Keratinocyte (primary cell): Measurements from ENCODE around the gene MRPS7. TPM values are rescaled to one million over a fixed set of nuclear protein-coding genes. Genes with fewer than 3 reads are reported as not detected.

Source experiments
- DNase-seq: peaks from one replicate; pipeline ENCODE4 v3.0.0-alpha.2; 2011; ENCODE audit warnings: low read depth, missing footprints, low spot score
- FAIRE-seq: peaks from 2 replicates; lab custom pipeline; 2011; peaks lifted over from hg19 to GRCh38; lab: Jason Lieb, UNC
- H2AFZ ChIP-seq: 2 replicates; pipeline ENCODE4 v1.6.0; 2012; ENCODE audit warnings: low read length, control low read depth, inconsistent platforms; ENCODE audit not compliant: control insufficient read depth
- H3K27ac ChIP-seq: 2 replicates; pipeline ENCODE4 v1.5.1; 2011; ENCODE audit warnings: low read length; ENCODE audit not compliant: control insufficient read depth, insufficient read depth
- H3K27me3 ChIP-seq: 3 replicates; pipeline ENCODE4 v1.6.0; 2011; ENCODE audit warnings: low read length; ENCODE audit not compliant: control insufficient read depth, insufficient read depth; ENCODE audit errors: extremely low read depth
- H3K36me3 ChIP-seq, 2 experiments: 2 replicates in 1 of 2; 3 replicates in 1 of 2; pipeline ENCODE4 v1.5.1; 2011; ENCODE audit warnings: low read length in 2 of 2, mild to moderate bottlenecking in 1 of 2; ENCODE audit not compliant: control insufficient read depth in 2 of 2, insufficient read depth in 2 of 2; ENCODE audit errors: extremely low read depth in 1 of 2
- H3K4me1 ChIP-seq: 3 replicates; pipeline ENCODE4 v1.5.1; 2011; ENCODE audit warnings: low read length; ENCODE audit not compliant: control insufficient read depth, insufficient read depth; ENCODE audit errors: extremely low read depth
- H3K4me2 ChIP-seq: 3 replicates; pipeline ENCODE4 v1.6.0; 2011; ENCODE audit warnings: low read depth, low read length; ENCODE audit not compliant: control insufficient read depth, insufficient read depth; ENCODE audit errors: extremely low read depth
- H3K4me3 ChIP-seq, 3 experiments: fragments of 200-600 bp in 1 of 3; sonication (generic) in 1 of 3; 2 replicates in 2 of 3; 3 replicates in 1 of 3; pipeline ENCODE4 v1.5.1; 2011 to 2016; ENCODE audit warnings: low read length in 3 of 3, mild to moderate bottlenecking in 3 of 3, control low read depth in 2 of 3, inconsistent platforms in 1 of 3, low read depth in 1 of 3, mixed read lengths in 1 of 3, mixed run types in 1 of 3, moderate library complexity in 1 of 3; ENCODE audit not compliant: control insufficient read depth in 2 of 3, insufficient read depth in 2 of 3; ENCODE audit errors: extremely low read depth in 1 of 3
- H3K79me2 ChIP-seq: 2 replicates; pipeline ENCODE4 v1.6.0; 2012; ENCODE audit warnings: low read length; ENCODE audit not compliant: control insufficient read depth, insufficient read depth
- H3K9ac ChIP-seq: 3 replicates; pipeline ENCODE4 v1.6.0; 2011; ENCODE audit warnings: low read length; ENCODE audit not compliant: control insufficient read depth, insufficient read depth; ENCODE audit errors: extremely low read depth
- H3K9me1 ChIP-seq: 3 replicates; pipeline ENCODE4 v1.6.0; 2011; ENCODE audit warnings: low read length; ENCODE audit not compliant: control insufficient read depth, insufficient read depth; ENCODE audit errors: extremely low read depth
- H3K9me3 ChIP-seq: 2 replicates; pipeline ENCODE4 v1.5.1; 2012; ENCODE audit warnings: low read depth, low read length; ENCODE audit not compliant: control insufficient read depth
- H4K20me1 ChIP-seq: 3 replicates; pipeline ENCODE4 v1.6.0; 2011; ENCODE audit warnings: low read length; ENCODE audit not compliant: control insufficient read depth, insufficient read depth; ENCODE audit errors: extremely low read depth
- CTCF ChIP-seq, 3 experiments: IDR thresholded peaks in 1 of 3; conservative IDR thresholded peaks in 1 of 3; optimal IDR thresholded peaks in 1 of 3; 2 replicates in 2 of 3; 3 replicates in 1 of 3; pipeline versions ENCODE3 to v1.5.1; 2011; ENCODE audit warnings: low read length in 3 of 3, mild to moderate bottlenecking in 3 of 3, moderate library complexity in 2 of 3, control low read depth in 1 of 3, inconsistent platforms in 1 of 3; ENCODE audit not compliant: insufficient read depth in 2 of 3; ENCODE audit errors: extremely low read depth in 1 of 3
- EZH2 ChIP-seq: IDR thresholded peaks from one replicate; pipeline ENCODE4 v1.6.1; 2012; ENCODE audit warnings: inconsistent platforms, mild to moderate bottlenecking, low read length, moderate library complexity
- dilution Hi-C: fragments of 300-500 bp; cut with MboI; formaldehyde crosslinking; loops from one replicate; pipeline ENCODE4 v1.7.0; 2020; ENCODE audit warnings: low sequenced_read_pairs; ENCODE audit not compliant: extremely low pct_ligation_motif_present
- polyA plus RNA-seq, 5 experiments: library from polyadenylated mRNA; depleted of rRNA in 3 of 5; stranded (reverse) in 3 of 5; stranded (forward) in 1 of 5; unstranded in 1 of 5; fragments of >200 nt; gene quantifications; 1 replicate in 1 of 5; 2 replicates in 3 of 5; 3 replicates in 1 of 5; pipeline versions ENCODE4 v1.2.1 to v1.2.3, GENCODE V29; 2011 to 2012; ENCODE audit warnings: missing spikeins in 2 of 5, low read depth in 1 of 5, low replicate concordance in 1 of 5

The MRPS7 gene
- polyA plus RNA-seq, 1 donor (not counting 4 experiments of a cell fraction or from before 2014, with no cell fraction given): 79.0 TPM

GRCh38 chr17:75227729-75228128, 34.0 kb upstream of the MRPS7 start:
- H3K9me3 ChIP-seq: no peaks in the 10 kb centered on the region
- no peak for FAIRE-seq
- H3K36me3 ChIP-seq: peaks cover 45 to 54% of the 10 kb centered on the region in 2 experiments

GRCh38 chr17:75228305-75228704, 33.4 kb upstream of the MRPS7 start:
- dilution Hi-C loops: no loop called here
- no peak overlapping the region for H3K4me3 ChIP-seq
- H3K9me3 ChIP-seq: no peaks in the 10 kb centered on the region
- no peak for FAIRE-seq
- H3K9me1 ChIP-seq: no peaks in the 10 kb centered on the region
- no peak overlapping the region for H2AFZ ChIP-seq
- H3K9ac ChIP-seq: no peak overlapping the region
- H3K79me2 ChIP-seq: no peaks in the 10 kb centered on the region
- TF ChIP-seq EZH2: no peak
- TF ChIP-seq CTCF (optimal IDR thresholded peaks at IDR 0.05 in 1 of 3, IDR thresholded peaks at IDR 0.05 in 1 of 3, conservative IDR thresholded peaks at IDR 0.05 in 1 of 3; ENCODE audit: extremely low read depth in 1 of 3, insufficient read depth in 2 of 3, low read length in 3 of 3): no peak
- peaks cover 48 to 55% of the 10 kb centered on the region in 2 experiments for H3K36me3 ChIP-seq
- no peaks in the 10 kb centered on the region for H4K20me1 ChIP-seq
- H3K4me2 ChIP-seq: no peak overlapping the region
- no peak for DNase-seq
- H3K27ac ChIP-seq: no peak overlapping the region
- H3K4me1 ChIP-seq: no peaks in the 10 kb centered on the region
- H3K27me3 ChIP-seq: no peaks in the 10 kb centered on the region

More at GRCh38 chr17:75227729-75228128, 34.0 kb upstream of the MRPS7 start:
- Histone ChIP-seq H3K79me2 (no peaks in the 10 kb centered on the region), H4K20me1 (no peaks in the 10 kb centered on the region), H2AFZ (no peak overlapping the region), H3K27me3 (no peaks in the 10 kb centered on the region), H3K4me2 (no peak overlapping the region), H3K4me1 (no peaks in the 10 kb centered on the region), H3K9ac (no peak overlapping the region), H3K9me1 (no peaks in the 10 kb centered on the region), H3K27ac (no peak overlapping the region), H3K4me3 (no peak overlapping the region)
- TF ChIP-seq EZH2 (no peak), CTCF (optimal IDR thresholded peaks at IDR 0.05 in 1 of 3, IDR thresholded peaks at IDR 0.05 in 1 of 3, conservative IDR thresholded peaks at IDR 0.05 in 1 of 3; ENCODE audit: extremely low read depth in 1 of 3, insufficient read depth in 2 of 3, low read length in 3 of 3) (no peak)
- dilution Hi-C loops: no loop called here
- DNase-seq: no peak
